KMS-11 (cell line): ENCODE measurements around the gene ESRRB.

Experiments
- H2AFZ ChIP-seq: fragments of 200-600 bp; sonication (generic); 2 replicates; pipeline ENCODE4 v1.6.1; 2016; ENCODE audit warnings: antibody characterized with exemption, mixed run types, low read depth
- H3K27ac ChIP-seq: fragments of 200-600 bp; sonication (generic); 2 replicates; pipeline ENCODE4 v1.6.1; 2016; ENCODE audit warnings: mild to moderate bottlenecking, mixed run types
- H3K27me3 ChIP-seq: fragments of 200-600 bp; sonication (generic); 2 replicates; pipeline ENCODE4 v1.6.1; 2017; ENCODE audit warnings: mild to moderate bottlenecking, low read depth, mixed run types, moderate library complexity; ENCODE audit not compliant: insufficient read depth
- H3K36me3 ChIP-seq: fragments of 200-600 bp; sonication (generic); 2 replicates; pipeline ENCODE4 v1.6.1; 2017; ENCODE audit warnings: mild to moderate bottlenecking, mixed run types; ENCODE audit not compliant: insufficient read depth
- H3K4me1 ChIP-seq: fragments of 200-600 bp; sonication (generic); 2 replicates; pipeline ENCODE4 v1.6.1; 2016; ENCODE audit warnings: mild to moderate bottlenecking, low read depth, mixed run types; ENCODE audit not compliant: poor library complexity, severe bottlenecking
- H3K4me2 ChIP-seq: fragments of 200-600 bp; sonication (generic); 2 replicates; pipeline ENCODE4 v1.7.0; 2016; ENCODE audit warnings: mild to moderate bottlenecking, mixed run types
- H3K4me3 ChIP-seq: fragments of 200-600 bp; sonication (generic); IDR thresholded peaks from 2 replicates; pipeline ENCODE4 v1.6.1; 2017; ENCODE audit warnings: low read depth, low read length, mixed read lengths; ENCODE audit not compliant: insufficient read depth
- H3K79me2 ChIP-seq: fragments of 200-600 bp; sonication (generic); 2 replicates; pipeline ENCODE4 v1.6.1; 2016; ENCODE audit warnings: low read depth, mixed run types; ENCODE audit not compliant: insufficient read depth
- H3K9ac ChIP-seq: fragments of 200-600 bp; sonication (generic); 2 replicates; pipeline ENCODE4 v1.6.1; 2016; ENCODE audit warnings: mild to moderate bottlenecking, mixed run types
- H4K20me1 ChIP-seq: fragments of 200-600 bp; sonication (generic); 2 replicates; pipeline ENCODE4 v1.6.1; 2016; ENCODE audit warnings: mild to moderate bottlenecking, mixed run types; ENCODE audit not compliant: insufficient read depth
- CTCF ChIP-seq: fragments of 200-600 bp; sonication (generic); conservative IDR thresholded peaks from 2 replicates; pipeline ENCODE4 v1.6.1; 2017; ENCODE audit warnings: low read depth, mild to moderate bottlenecking, antibody characterized with exemption, low read length, moderate library complexity, mixed read lengths

Gene ESRRB

DNA sequence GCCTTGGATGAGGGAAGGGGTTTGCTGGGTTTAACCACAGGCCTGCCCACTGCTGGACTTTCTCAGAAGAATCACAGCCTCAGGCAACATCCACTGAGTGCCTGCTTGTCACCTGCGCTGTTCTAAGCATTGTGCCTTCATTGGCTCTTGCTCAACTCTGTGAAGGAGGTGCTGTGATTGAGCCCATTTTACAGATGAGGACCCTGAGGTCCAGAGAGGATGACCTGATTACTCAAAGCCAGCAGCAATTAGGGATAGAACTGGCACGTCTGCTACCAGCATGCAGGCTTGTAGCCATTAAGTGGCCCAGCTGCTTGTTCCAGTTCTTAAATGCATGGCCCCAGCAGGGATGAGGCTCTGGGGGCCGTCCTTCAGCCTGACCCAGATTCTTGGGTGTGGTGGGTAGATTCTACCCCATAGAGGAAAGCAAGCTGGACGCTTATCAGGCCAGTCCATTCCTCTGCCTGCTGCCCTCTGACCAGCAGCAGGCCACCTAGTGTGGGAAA is 54.6 kb downstream of the ESRRB start:
- no peak for TF ChIP-seq CTCF
- H3K4me3 ChIP-seq = no peak overlapping the region
- no peaks in the 10 kb centered on the region for H3K27me3 ChIP-seq
- H3K9ac ChIP-seq = no peak overlapping the region
- H3K36me3 ChIP-seq = no peaks in the 10 kb centered on the region
- H3K27ac ChIP-seq = no peak overlapping the region
- H3K4me1 ChIP-seq = no peaks in the 10 kb centered on the region
- no peak overlapping the region for H2AFZ ChIP-seq
- no peak overlapping the region for H3K4me2 ChIP-seq
- no peaks in the 10 kb centered on the region for H4K20me1 ChIP-seq
- no peaks in the 10 kb centered on the region for H3K79me2 ChIP-seq

GRCh38 chr14:76431538-76431937 is 55.6 kb downstream of the ESRRB start:
- no peaks in the 10 kb centered on the region for H3K36me3 ChIP-seq
- no peaks in the 10 kb centered on the region for H3K79me2 ChIP-seq
- H3K4me2 ChIP-seq = no peak overlapping the region
- no peaks in the 10 kb centered on the region for H4K20me1 ChIP-seq
- no peaks in the 10 kb centered on the region for H3K4me1 ChIP-seq
- no peak overlapping the region for H2AFZ ChIP-seq
- H3K27ac ChIP-seq = no peak overlapping the region
- no peak overlapping the region for H3K4me3 ChIP-seq
- H3K27me3 ChIP-seq = no peaks in the 10 kb centered on the region
- no peak overlapping the region for H3K9ac ChIP-seq
- TF ChIP-seq CTCF = no peak

DNA sequence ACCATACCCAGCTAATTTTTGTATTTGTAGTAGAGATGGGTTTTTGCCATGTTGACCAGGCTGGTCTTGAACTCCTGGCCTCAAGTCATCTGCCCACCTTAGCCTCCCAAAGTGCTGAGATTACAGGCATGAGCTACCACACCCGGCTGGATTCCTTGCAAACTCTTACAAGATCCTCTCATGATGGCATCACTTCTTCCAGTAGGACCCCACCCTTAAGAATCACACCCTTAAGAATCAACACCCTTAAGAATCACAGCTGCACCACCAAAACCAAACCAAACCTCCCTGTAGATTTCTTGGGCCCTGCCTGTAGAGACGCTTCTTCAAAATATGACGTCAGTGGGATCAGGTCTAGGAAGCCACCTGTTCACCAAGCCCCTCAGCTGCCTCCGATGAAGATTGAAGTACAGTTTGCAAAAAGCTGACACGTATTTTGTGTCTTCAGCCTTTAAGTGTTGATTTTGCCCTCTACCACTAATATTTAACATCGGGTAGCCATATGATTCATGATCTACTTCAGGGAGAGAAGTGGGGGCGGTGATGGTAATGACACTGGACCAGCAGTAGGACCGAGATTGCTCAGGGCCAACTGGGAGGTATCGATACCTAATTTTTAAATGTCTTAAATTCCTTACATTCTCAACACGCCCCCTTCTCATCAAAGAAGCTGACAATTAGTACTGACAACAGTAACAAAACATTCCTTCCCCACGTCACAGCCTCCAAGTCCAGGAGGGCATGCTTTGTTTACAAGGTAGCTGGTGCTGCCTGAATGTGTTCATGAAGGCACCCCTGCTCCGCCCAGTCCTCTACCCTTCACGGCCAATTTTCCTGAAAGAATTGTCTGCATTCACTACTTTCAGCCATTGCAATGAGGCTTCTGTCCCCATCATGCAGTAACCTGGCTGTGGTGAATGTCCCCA is 57.2 kb downstream of the ESRRB start:
- no peak overlapping the region for H2AFZ ChIP-seq
- TF ChIP-seq CTCF = no peak
- no peaks in the 10 kb centered on the region for H3K4me1 ChIP-seq
- H3K4me2 ChIP-seq = no peak overlapping the region
- no peaks in the 10 kb centered on the region for H3K36me3 ChIP-seq
- H4K20me1 ChIP-seq = no peaks in the 10 kb centered on the region
- no peaks in the 10 kb centered on the region for H3K27me3 ChIP-seq
- no peak overlapping the region for H3K9ac ChIP-seq
- H3K4me3 ChIP-seq = no peak overlapping the region
- no peak overlapping the region for H3K27ac ChIP-seq
- H3K79me2 ChIP-seq = no peaks in the 10 kb centered on the region

DNA sequence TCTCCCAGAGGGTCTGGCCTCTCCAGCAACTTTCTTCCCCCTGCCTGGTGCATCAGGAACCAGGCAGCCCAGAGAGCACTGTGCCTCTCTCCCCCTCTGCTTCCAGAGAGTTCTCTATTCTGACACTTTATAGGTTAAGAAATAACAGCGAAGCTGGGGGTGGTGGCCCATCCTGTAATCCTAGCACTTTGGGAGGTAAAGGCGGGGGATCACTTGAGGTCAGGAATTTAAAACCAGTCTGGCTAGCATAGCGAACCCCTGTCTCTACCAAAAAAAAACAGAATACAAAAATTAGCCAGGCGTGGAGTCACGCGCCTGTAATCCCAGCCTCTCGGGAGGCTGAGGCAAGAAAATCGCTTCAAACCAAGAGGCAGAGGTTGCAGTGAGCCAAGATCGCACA is 58.3 kb downstream of the ESRRB start:
- H2AFZ ChIP-seq = no peak overlapping the region
- H3K27me3 ChIP-seq = no peaks in the 10 kb centered on the region
- no peak overlapping the region for H3K4me3 ChIP-seq
- no peaks in the 10 kb centered on the region for H3K36me3 ChIP-seq
- H3K9ac ChIP-seq = no peak overlapping the region
- H3K4me1 ChIP-seq = no peaks in the 10 kb centered on the region
- H3K27ac ChIP-seq = no peak overlapping the region
- H4K20me1 ChIP-seq = no peaks in the 10 kb centered on the region
- H3K79me2 ChIP-seq = no peaks in the 10 kb centered on the region
- no peak for TF ChIP-seq CTCF
- no peak overlapping the region for H3K4me2 ChIP-seq
